DOHH2 (cell line): ENCODE data around the gene ATP6V0B.

ENCODE experiments used
- EZH2phosphoT487 ChIP-seq: fragments of 200-600 bp; sonication (generic); IDR thresholded peaks from 2 replicates; pipeline ENCODE4 v1.6.1; 2017; ENCODE audit warnings: borderline replicate concordance, mild to moderate bottlenecking, antibody characterized with exemption, low read length, moderate library complexity, mixed read lengths
- TF ChIP-seq, protein P1 (sequence below): fragments of 200-600 bp; sonication (generic); IDR thresholded peaks from one replicate; pipeline ENCODE4 v1.5.1; 2014; ENCODE audit warnings: antibody characterized with exemption, mild to moderate bottlenecking, low read depth, low read length; ENCODE audit not compliant: poor library complexity, severe bottlenecking

GRCh38 chr1:44002165-44002564 lies 27.4 kb downstream of the ATP6V0B start:
- TF ChIP-seq, protein P1, sequence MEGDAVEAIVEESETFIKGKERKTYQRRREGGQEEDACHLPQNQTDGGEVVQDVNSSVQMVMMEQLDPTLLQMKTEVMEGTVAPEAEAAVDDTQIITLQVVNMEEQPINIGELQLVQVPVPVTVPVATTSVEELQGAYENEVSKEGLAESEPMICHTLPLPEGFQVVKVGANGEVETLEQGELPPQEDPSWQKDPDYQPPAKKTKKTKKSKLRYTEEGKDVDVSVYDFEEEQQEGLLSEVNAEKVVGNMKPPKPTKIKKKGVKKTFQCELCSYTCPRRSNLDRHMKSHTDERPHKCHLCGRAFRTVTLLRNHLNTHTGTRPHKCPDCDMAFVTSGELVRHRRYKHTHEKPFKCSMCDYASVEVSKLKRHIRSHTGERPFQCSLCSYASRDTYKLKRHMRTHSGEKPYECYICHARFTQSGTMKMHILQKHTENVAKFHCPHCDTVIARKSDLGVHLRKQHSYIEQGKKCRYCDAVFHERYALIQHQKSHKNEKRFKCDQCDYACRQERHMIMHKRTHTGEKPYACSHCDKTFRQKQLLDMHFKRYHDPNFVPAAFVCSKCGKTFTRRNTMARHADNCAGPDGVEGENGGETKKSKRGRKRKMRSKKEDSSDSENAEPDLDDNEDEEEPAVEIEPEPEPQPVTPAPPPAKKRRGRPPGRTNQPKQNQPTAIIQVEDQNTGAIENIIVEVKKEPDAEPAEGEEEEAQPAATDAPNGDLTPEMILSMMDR = no peak
- no peak for TF ChIP-seq EZH2phosphoT487
